Measurements from ENCODE around the gene GRAMD1B.
A peak's percentile ranks its signal among the peaks of the same experiment; 100 is the strongest.

Gene GRAMD1B

GRCh38 chr11:123483058-123483457 is 53.0 kb downstream of the GRAMD1B start:
- no peak for DNase-seq
- TF ChIP-seq POLR2A (IDR thresholded peaks at IDR 0.05; ENCODE audit: low read length): no peak
- TF ChIP-seq GATA1 (IDR thresholded peaks at IDR 0.05; ENCODE audit: low read depth, low read length): no peak

GRCh38 chr11:123483466-123483865 is 53.4 kb downstream of the GRAMD1B start:
- no peak for TF ChIP-seq GATA1 (IDR thresholded peaks at IDR 0.05; ENCODE audit: low read depth, low read length)
- TF ChIP-seq POLR2A (IDR thresholded peaks at IDR 0.05; ENCODE audit: low read length): no peak
- peak in 1 of 2 experiments; percentile 15 for DNase-seq

GRCh38 chr11:123484448-123484847 is 54.4 kb downstream of the GRAMD1B start:
- TF ChIP-seq GATA1 (IDR thresholded peaks at IDR 0.05; ENCODE audit: low read depth, low read length): no peak
- TF ChIP-seq POLR2A (IDR thresholded peaks at IDR 0.05; ENCODE audit: low read length): no peak
- no peak for DNase-seq

DNA sequence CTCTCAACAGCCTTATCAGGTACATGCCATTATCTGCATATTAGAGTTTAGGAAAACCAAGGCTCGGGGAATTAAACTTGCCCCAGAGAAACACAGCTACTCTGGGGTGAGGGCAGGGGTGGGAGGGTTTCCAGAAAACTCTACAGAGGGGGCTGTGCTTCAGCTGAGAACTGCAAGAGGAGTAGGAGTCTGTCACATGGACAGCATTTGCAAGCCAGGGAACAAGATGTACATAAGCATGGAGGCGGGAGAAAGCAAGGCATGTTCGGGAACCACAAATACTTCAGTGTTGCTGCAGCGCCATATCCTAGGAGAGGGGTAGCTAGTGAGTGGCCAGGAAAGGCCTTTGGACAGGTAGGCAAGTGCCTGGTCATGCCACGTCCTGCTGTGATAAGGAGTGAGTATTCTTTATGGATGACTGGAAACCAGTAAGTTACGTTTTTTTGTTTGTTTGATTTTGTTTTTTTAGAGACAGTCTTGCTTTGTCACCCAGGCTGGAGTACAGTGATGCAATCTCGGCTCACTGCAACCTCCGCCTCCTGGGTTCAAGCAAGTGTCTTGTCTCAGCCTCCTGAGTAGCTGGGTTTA is 57.2 kb downstream of the GRAMD1B start:
- TF ChIP-seq GATA1 (IDR thresholded peaks at IDR 0.05; ENCODE audit: low read depth, low read length): no peak
- no peak for TF ChIP-seq POLR2A (IDR thresholded peaks at IDR 0.05; ENCODE audit: low read length)
- DNase-seq: no peak

DNA sequence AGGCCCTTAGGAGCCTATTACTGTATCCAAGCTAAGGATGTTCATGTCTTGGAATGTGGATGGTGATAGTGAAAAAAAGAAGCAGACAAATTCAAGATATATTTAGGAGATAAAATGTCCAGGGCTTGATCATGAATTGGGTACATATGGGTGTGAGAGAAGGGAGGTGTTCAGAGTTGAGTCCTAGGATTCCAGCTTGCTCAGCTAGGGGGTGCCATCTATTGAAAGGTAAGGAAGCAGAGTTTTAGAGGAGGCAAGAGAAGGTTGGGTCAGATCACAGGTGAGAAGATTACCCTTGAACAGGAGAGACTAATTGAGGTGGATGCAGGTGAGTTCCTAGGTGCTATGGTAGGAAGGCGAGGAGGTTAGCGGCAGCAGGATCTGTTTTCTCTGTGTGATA is 60.5 kb downstream of the GRAMD1B start:
- DNase-seq: no peak
- TF ChIP-seq POLR2A (IDR thresholded peaks at IDR 0.05; ENCODE audit: low read length): no peak
- TF ChIP-seq GATA1 (IDR thresholded peaks at IDR 0.05; ENCODE audit: low read depth, low read length): no peak

GRCh38 chr11:123491241-123491640 is 61.2 kb downstream of the GRAMD1B start:
- TF ChIP-seq POLR2A (IDR thresholded peaks at IDR 0.05; ENCODE audit: low read length): no peak
- TF ChIP-seq GATA1 (IDR thresholded peaks at IDR 0.05; ENCODE audit: low read depth, low read length): no peak
- no peak for DNase-seq

- DNase-seq: no peak
- no peak for TF ChIP-seq GATA1 (IDR thresholded peaks at IDR 0.05; ENCODE audit: low read depth, low read length)
- TF ChIP-seq POLR2A (IDR thresholded peaks at IDR 0.05; ENCODE audit: low read length): no peak
These were observed 63.4 kb downstream of the GRAMD1B start for GRCh38 chr11:123493349-123494063.

GRCh38 chr11:123494195-123495050 is 64.4 kb downstream of the GRAMD1B start:
- no peak for DNase-seq

DNA sequence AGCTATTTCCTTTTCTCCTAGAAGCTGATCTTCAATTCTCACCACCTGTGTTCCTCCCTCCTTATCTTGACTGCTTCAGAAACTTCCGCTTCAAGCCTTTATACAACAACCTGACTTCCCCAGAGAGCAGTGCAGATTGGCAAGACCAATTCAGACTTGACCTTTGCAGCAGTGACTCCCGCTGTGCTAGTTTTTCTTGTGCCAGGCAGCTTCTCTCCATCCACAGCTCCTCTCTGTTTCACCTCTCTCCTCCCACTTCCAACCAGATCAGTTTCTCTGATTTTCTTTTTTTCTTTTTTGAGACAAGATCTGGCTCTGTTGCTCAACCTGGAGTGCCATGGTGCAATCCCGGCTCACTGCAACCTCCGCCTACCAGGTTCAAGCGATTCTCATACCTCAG is 74.3 kb downstream of the GRAMD1B start:
- DNase-seq: no peak
- TF ChIP-seq GATA1 (IDR thresholded peaks at IDR 0.05; ENCODE audit: low read depth, low read length) (no peak), POLR2A (IDR thresholded peaks at IDR 0.05; ENCODE audit: low read length) (no peak)

More at GRCh38 chr11:123494195-123495050, 64.4 kb downstream of the GRAMD1B start:
- TF ChIP-seq GATA1 (IDR thresholded peaks at IDR 0.05; ENCODE audit: low read depth, low read length) (no peak), POLR2A (IDR thresholded peaks at IDR 0.05; ENCODE audit: low read length) (no peak)

DNA sequence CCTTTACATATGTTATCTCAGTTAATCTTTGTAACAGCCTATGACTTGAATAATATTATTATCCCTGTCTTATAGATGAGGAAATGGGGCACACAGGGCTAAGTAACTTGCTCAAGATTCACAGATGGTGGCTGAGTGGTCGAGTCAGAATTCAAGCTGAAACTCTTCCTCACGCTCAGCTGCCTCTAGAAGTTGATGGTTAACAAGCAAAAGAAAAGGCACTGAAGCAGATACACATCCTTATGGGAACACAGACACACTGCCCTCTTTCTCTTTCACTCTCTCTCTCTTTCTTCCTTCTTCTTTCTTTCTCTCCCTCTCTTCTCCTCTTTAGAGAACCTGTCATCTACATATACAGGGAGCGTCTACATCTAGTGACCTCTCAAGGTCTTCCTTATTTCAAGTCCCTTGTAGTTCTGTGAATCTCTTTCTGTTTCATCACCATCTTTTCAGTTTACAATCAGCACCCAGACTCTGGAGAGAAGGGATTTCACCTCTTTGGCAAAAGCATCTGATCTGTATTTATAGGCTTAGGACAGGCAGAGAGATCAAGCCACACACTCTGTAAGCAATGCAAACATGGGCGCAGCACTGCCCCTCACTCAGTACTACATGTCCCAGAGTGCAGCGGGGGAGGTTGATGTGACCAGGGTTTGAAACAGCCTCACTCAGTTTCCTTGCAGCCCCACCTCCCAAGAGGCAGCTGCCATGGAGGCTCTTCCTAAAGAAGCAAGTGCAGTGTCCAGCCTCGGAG is 75.7 kb downstream of the GRAMD1B start:
- no peak for TF ChIP-seq POLR2A (IDR thresholded peaks at IDR 0.05; ENCODE audit: low read length)
- TF ChIP-seq GATA1 (IDR thresholded peaks at IDR 0.05; ENCODE audit: low read depth, low read length): no peak

DNA sequence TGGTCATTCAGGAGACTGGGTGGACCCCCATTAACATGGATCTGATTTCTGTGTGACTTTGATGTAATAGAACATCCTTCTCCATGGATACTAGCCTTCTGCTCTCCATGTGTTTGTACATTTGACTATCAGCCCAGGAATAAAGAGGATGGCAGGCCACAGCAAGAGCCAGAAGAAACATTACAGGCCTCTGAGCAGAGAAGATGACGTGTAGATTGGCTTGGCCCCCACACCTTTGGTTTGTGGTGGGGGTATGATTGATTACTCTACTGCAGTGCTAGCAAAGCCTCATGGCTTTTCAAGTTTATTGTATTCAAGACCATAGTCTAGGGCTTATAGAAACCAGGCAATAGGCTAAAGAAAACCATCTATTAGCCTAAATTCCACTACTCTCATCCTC is 77.0 kb downstream of the GRAMD1B start:
- no peak for TF ChIP-seq GATA1 (IDR thresholded peaks at IDR 0.05; ENCODE audit: low read depth, low read length)
- no peak for TF ChIP-seq POLR2A (IDR thresholded peaks at IDR 0.05; ENCODE audit: low read length)
- no peak for DNase-seq

More for the DNA sequence above, 75.7 kb downstream of the GRAMD1B start:
- no peak for DNase-seq

DNA sequence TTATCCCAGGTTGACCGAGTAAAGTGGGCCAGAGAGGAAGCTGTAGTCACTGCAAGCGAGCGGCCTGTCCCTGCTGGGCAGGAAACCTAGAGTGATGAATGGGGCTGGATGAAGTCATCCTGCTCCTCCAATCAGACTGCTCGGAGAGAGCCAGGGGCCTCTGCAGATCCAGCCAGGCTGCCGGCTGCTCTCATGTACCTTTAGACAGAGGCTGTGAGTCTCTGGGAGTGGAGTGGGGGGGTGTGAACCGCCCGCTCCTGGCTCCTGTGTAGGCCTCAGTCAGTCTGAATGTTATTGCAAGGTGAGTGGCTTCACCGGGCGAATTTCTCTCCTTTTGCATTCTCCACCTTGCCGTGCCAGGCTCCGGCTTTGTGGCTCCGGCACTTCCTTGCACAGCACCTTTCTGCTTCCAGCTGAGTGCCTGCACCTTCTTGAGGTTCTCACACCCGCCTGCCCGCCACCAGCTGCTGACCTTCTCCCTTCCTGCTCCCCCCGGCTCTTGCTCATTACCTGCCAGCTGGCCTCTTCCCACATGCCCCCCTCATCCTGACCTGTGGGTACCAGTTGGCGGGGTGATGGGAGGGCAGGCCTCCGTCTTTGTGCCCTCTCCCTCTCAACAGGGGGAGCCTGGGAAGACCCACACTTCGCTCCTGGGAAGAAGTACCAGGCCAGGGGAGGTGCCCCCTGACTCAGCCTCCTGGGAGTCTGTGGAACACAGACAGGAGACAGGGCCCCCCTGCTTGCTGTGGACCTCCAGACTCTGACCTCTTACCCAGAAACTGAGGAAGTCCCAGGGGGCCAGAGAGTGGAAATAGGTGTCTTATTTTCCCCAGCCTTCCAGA is 79.9 kb downstream of the GRAMD1B start:
- DNase-seq: no peak

DNA sequence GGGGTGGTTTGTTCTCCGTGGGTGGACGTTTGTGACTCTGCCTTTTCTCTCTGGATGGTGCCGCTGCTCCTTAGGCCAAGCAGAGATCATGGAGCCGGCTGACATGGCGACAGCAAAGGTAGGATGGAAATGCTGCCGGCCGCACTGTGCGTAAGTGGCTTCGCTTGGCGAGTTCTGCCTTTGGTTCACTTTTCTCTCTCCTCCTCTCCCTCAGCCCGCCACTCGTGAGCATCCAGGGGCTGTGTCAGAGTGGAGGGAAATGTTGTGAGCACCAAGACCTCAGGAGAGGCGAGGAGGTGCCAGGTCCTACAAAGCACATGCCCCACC is 80.5 kb downstream of the GRAMD1B start:
- DNase-seq: no peak
- no peak for TF ChIP-seq GATA1 (IDR thresholded peaks at IDR 0.05; ENCODE audit: low read depth, low read length)
- TF ChIP-seq POLR2A (IDR thresholded peaks at IDR 0.05; ENCODE audit: low read length): no peak

More for the DNA sequence above, 79.9 kb downstream of the GRAMD1B start:
- TF ChIP-seq GATA1 (IDR thresholded peaks at IDR 0.05; ENCODE audit: low read depth, low read length) (no peak), POLR2A (IDR thresholded peaks at IDR 0.05; ENCODE audit: low read length) (no peak)

Data from erythroblast (primary cell).